Bronchial epithelial cell (primary cell): Measurements from ENCODE around the gene EGFR. TPM values are rescaled to one million over a fixed set of nuclear protein-coding genes. Genes with fewer than 3 reads are reported as not detected.
A peak's percentile ranks its signal among the peaks of the same experiment; 100 is the strongest.

Experiments used
- DNase-seq: peaks from one replicate; pipeline ENCODE4 v3.0.0-alpha.2; 2010; ENCODE audit warnings: low read depth
- FAIRE-seq: peaks from 2 replicates; lab custom pipeline; 2011; peaks lifted over from hg19 to GRCh38; lab: Jason Lieb, UNC
- H3K27me3 ChIP-seq: 2 replicates; pipeline ENCODE4 v1.5.1; 2011; ENCODE audit warnings: low read length; ENCODE audit not compliant: control insufficient read depth, insufficient read depth
- H3K36me3 ChIP-seq: 2 replicates; pipeline ENCODE4 v1.5.1; 2011; ENCODE audit warnings: low read length; ENCODE audit not compliant: control insufficient read depth, insufficient read depth
- H3K4me3 ChIP-seq: 2 replicates; pipeline ENCODE4 v1.5.1; 2011; ENCODE audit warnings: mild to moderate bottlenecking, low read depth, low read length, control low read depth
- CTCF ChIP-seq: IDR thresholded peaks from 2 replicates; pipeline ENCODE4 v1.5.1; 2011; ENCODE audit warnings: mild to moderate bottlenecking, moderate library complexity, low read length, control low read depth, inconsistent platforms; ENCODE audit not compliant: insufficient read depth, severe bottlenecking
- total RNA-seq: library from RNA; depleted of rRNA; stranded (reverse); fragments of >200 nt; gene quantifications from 2 replicates; pipeline ENCODE4 v1.2.1, GENCODE V29; 2014

The EGFR gene
- total RNA-seq, 1 donor from 2014 or later, result 137 TPM

GRCh38 chr7:55239406-55239805 is 220.6 kb downstream of the EGFR start:
- FAIRE-seq, result no peak
- H3K36me3 ChIP-seq, result no peaks in the 10 kb centered on the region
- H3K4me3 ChIP-seq, result no peak overlapping the region
- peaks cover 2% of the 10 kb centered on the region for H3K27me3 ChIP-seq
- no peak for DNase-seq
- TF ChIP-seq CTCF, result no peak

- DNase-seq, result no peak
- Histone ChIP-seq H3K36me3 (no peaks in the 10 kb centered on the region), H3K4me3 (no peak overlapping the region), H3K27me3 (peaks cover 2% of the 10 kb centered on the region)
- no peak for FAIRE-seq
- TF ChIP-seq CTCF, result no peak
Observed at GRCh38 chr7:55240418-55241142, 221.8 kb downstream of the EGFR start.

- Histone ChIP-seq H3K27me3 (no peaks in the 10 kb centered on the region), H3K36me3 (no peaks in the 10 kb centered on the region), H3K4me3 (no peak overlapping the region)
- FAIRE-seq (no peak), DNase-seq (no peak)
- no peak for TF ChIP-seq CTCF
Observed at GRCh38 chr7:55241958-55242357, 223.1 kb downstream of the EGFR start.

GRCh38 chr7:55242613-55243012 is 223.8 kb downstream of the EGFR start:
- DNase-seq, result peak; percentile 26
- Histone ChIP-seq H3K36me3 (no peaks in the 10 kb centered on the region), H3K27me3 (no peaks in the 10 kb centered on the region), H3K4me3 (no peak overlapping the region)
- TF ChIP-seq CTCF, result no peak
- FAIRE-seq, result no peak

- FAIRE-seq (no peak), DNase-seq (no peak)
- H3K36me3 ChIP-seq, result no peaks in the 10 kb centered on the region
- TF ChIP-seq CTCF, result no peak
- H3K27me3 ChIP-seq, result no peaks in the 10 kb centered on the region
- no peak overlapping the region for H3K4me3 ChIP-seq
Observed at GRCh38 chr7:55244006-55244745, 225.4 kb downstream of the EGFR start.
